ENCODE data around the gene CHTOP.

- no peak for TF ChIP-seq TAF1 (IDR thresholded peaks at IDR 0.05; ENCODE audit: low read depth, low read length)
- TF ChIP-seq POLR2AphosphoS5 (IDR thresholded peaks at IDR 0.05; ENCODE audit: low read depth, low read length): no peak
- no peak for TF ChIP-seq POLR2A (IDR thresholded peaks at IDR 0.05; ENCODE audit: low read depth, low read length)
These were observed 17.0 kb upstream of the CHTOP start for GRCh38 chr1:153616917-153617311.

All from GM12891 (cell line).